ENCODE results near the gene KIF5C.
"Not testable (repeated sequence)": the region's sequence is repeated elsewhere in the genome, so short reads cannot be mapped to it uniquely, and the experiment has no call there.

DNA sequence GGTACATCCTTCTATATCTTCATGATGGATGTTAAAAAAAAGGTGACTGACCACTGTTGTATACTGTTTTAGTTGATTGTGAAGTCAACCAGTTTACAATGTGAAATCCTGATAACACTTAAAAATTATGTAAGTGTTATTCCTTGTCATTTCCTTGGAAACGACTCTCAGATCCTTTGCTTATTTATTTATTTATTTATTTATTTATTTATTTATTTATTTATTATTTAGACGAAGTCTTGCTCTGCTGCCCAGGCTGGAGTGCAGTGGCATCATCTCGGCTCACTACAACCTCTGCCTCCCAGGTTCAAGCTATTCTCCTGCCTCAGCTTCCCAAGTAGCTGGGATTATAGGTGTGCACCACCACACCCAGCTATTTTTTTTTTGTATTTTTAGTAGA lies 105.5 kb downstream of the KIF5C start:
- TF ChIP-seq, protein P1, sequence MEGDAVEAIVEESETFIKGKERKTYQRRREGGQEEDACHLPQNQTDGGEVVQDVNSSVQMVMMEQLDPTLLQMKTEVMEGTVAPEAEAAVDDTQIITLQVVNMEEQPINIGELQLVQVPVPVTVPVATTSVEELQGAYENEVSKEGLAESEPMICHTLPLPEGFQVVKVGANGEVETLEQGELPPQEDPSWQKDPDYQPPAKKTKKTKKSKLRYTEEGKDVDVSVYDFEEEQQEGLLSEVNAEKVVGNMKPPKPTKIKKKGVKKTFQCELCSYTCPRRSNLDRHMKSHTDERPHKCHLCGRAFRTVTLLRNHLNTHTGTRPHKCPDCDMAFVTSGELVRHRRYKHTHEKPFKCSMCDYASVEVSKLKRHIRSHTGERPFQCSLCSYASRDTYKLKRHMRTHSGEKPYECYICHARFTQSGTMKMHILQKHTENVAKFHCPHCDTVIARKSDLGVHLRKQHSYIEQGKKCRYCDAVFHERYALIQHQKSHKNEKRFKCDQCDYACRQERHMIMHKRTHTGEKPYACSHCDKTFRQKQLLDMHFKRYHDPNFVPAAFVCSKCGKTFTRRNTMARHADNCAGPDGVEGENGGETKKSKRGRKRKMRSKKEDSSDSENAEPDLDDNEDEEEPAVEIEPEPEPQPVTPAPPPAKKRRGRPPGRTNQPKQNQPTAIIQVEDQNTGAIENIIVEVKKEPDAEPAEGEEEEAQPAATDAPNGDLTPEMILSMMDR (IDR thresholded peaks at IDR 0.05 in 4 of 5, conservative IDR thresholded peaks at IDR 0.05 in 1 of 5), result not testable (repeated sequence)
- not testable (repeated sequence) for TF ChIP-seq POLR2A (IDR thresholded peaks at IDR 0.05)

All from gastrocnemius medialis (tissue), 4 donors.